Measurements from ENCODE around the gene KRTAP4-4.

- TF ChIP-seq EP300 (IDR thresholded peaks at IDR 0.05) (no peak), POLR2A (IDR thresholded peaks at IDR 0.05) (no peak), CTCF (IDR thresholded peaks at IDR 0.05) (no peak)
Observed at GRCh38 chr17:41133880-41134735, 26.4 kb downstream of the KRTAP4-4 start.
